NCI-H446 treated with DMSO at 0.1 percent for 48 hours (cell line): ENCODE results near the gene CHN2.

ENCODE experiments used
- DNase-seq: peaks from one replicate; lab custom pipeline; 2025; lab: John Stamatoyannopoulos, UW

CHN2 gene

GRCh38 chr7:29335188-29336083 is 140.9 kb downstream of the CHN2 start:
- DNase-seq = no peak

- no peak for DNase-seq
Observed at GRCh38 chr7:29337546-29338116, 143.1 kb downstream of the CHN2 start.

GRCh38 chr7:29340696-29341095 is 146.1 kb downstream of the CHN2 start:
- no peak for DNase-seq

GRCh38 chr7:29341156-29341555 is 146.6 kb downstream of the CHN2 start:
- no peak for DNase-seq

GRCh38 chr7:29342761-29343160 is 148.2 kb downstream of the CHN2 start:
- no peak for DNase-seq

GRCh38 chr7:29343399-29343798 is 148.8 kb downstream of the CHN2 start:
- no peak for DNase-seq

GRCh38 chr7:29344334-29344978 is 149.9 kb downstream of the CHN2 start:
- DNase-seq = no peak

GRCh38 chr7:29345590-29345989 is 151.0 kb downstream of the CHN2 start:
- DNase-seq = no peak

GRCh38 chr7:29346231-29346978 is 151.8 kb downstream of the CHN2 start:
- DNase-seq = no peak

GRCh38 chr7:29349362-29349761 is 154.8 kb downstream of the CHN2 start:
- no peak for DNase-seq

GRCh38 chr7:29350351-29350750 is 155.8 kb downstream of the CHN2 start:
- no peak for DNase-seq

GRCh38 chr7:29352041-29352440 is 157.5 kb downstream of the CHN2 start:
- no peak for DNase-seq

- no peak for DNase-seq
Observed at GRCh38 chr7:29353810-29354209, 159.2 kb downstream of the CHN2 start.

- no peak for DNase-seq
Observed at GRCh38 chr7:29354340-29354739, 159.8 kb downstream of the CHN2 start.

GRCh38 chr7:29355388-29355787 is 160.8 kb downstream of the CHN2 start:
- no peak for DNase-seq

- no peak for DNase-seq
Observed at GRCh38 chr7:29356631-29357030, 162.1 kb downstream of the CHN2 start.

- no peak for DNase-seq
Observed at GRCh38 chr7:29359482-29360093, 165.0 kb downstream of the CHN2 start.

- DNase-seq = no peak
Observed at GRCh38 chr7:29360633-29361625, 166.4 kb downstream of the CHN2 start.

GRCh38 chr7:29362380-29362779 is 167.8 kb downstream of the CHN2 start:
- no peak for DNase-seq

- DNase-seq = no peak
Observed at GRCh38 chr7:29363636-29364425, 169.3 kb downstream of the CHN2 start.
